Sigmoid colon (tissue), 7 donors: ENCODE measurements around the gene SLC16A13. TPM values are rescaled to one million over a fixed set of nuclear protein-coding genes. Genes with fewer than 3 reads are reported as not detected.

ENCODE experiments used
- DNase-seq: peaks from one replicate; pipeline ENCODE4 v3.0.0-alpha.2; 2019
- H3K27ac ChIP-seq, 4 donors: fragments of 200-600 bp; sonication (generic); one replicate each; pipeline ENCODE4 v1.5.1; 2016 to 2019; ENCODE audit warnings: mild to moderate bottlenecking in 1 of 4
- H3K27me3 ChIP-seq, 3 donors: fragments of 200-600 bp; sonication (generic); one replicate each; pipeline ENCODE4 v1.5.1; 2019; ENCODE audit warnings: mild to moderate bottlenecking in 1 of 3
- H3K36me3 ChIP-seq, 4 donors: fragments of 200-600 bp; sonication (generic); one replicate each; pipeline ENCODE4 v1.5.1; 2016 to 2019
- H3K4me1 ChIP-seq, 4 donors: fragments of 200-600 bp; sonication (generic); one replicate each; pipeline ENCODE4 v1.5.1; 2017 to 2019
- H3K4me3 ChIP-seq, 4 donors: fragments of 200-600 bp; sonication (generic); one replicate each; pipeline ENCODE4 v1.5.1; 2017 to 2019; ENCODE audit warnings: mild to moderate bottlenecking in 2 of 4, moderate library complexity in 1 of 4
- H3K9me3 ChIP-seq, 4 donors: fragments of 200-600 bp in 3 of 4; sonication (generic) in 3 of 4; one replicate each; pipeline versions ENCODE4 v1.5.1 to v1.6.1; 2013 to 2019
- EP300 ChIP-seq, 4 donors: sonication (generic); formaldehyde crosslinking; IDR thresholded peaks; one replicate each; pipeline ENCODE4 v1.6.1; 2017; ENCODE audit warnings: antibody characterized with exemption in 4 of 4
- POLR2A ChIP-seq, 2 donors: fragments of 450-650 bp; IDR thresholded peaks; one replicate each; pipeline ENCODE4 v1.6.1; 2016; ENCODE audit warnings: antibody characterized with exemption in 2 of 2, mild to moderate bottlenecking in 2 of 2, moderate library complexity in 2 of 2
- POLR2AphosphoS5 ChIP-seq, 4 donors: sonication (generic); formaldehyde crosslinking; IDR thresholded peaks; one replicate each; pipeline ENCODE4 v1.6.1; 2017; ENCODE audit warnings: antibody characterized with exemption in 4 of 4
- WGBS, 2 donors: extraction: QIAGEN DNeasy Blood & Tissue Kit; methylation state at CpG; one replicate each; pipeline ENCODE4 v1.1.7; 2013; 5-methylcytosine and 5-hydroxymethylcytosine counted together
- intact Hi-C: fragments of 100-400 bp; cut with DNase I; formaldehyde crosslinking; loops from one replicate; pipeline ENCODE4 v1.15.1; 2023
- polyA plus RNA-seq, 3 donors: library from polyadenylated mRNA; stranded (reverse); fragments of 200-250 nt; gene quantifications; one replicate each; pipeline ENCODE4 v1.2.3, GENCODE V29; 2013
- total RNA-seq, 4 donors: library from RNA; depleted of rRNA; stranded (reverse); fragments of >200 nt; gene quantifications; one replicate each; pipeline ENCODE4 v1.1.0, GENCODE V29; 2016
- TF ChIP-seq, protein P1 (sequence below), 4 experiments: fragments of 450-650 bp in 3 of 4; fragments of 200-600 bp in 1 of 4; IDR thresholded peaks; one replicate each; pipeline ENCODE4 v1.5.1; 2016 to 2019; ENCODE audit warnings: antibody characterized with exemption in 4 of 4, mild to moderate bottlenecking in 3 of 4, moderate library complexity in 2 of 4
- donor health status: healthy with polysubstance abuse.
- donor health status: Bipolar disorder and iron deficiency.
- donor health status: healthy.

The SLC16A13 gene
- total and polyA plus RNA-seq, 7 donors = 0.36 to 7.3 (median 0.66) TPM

DNA sequence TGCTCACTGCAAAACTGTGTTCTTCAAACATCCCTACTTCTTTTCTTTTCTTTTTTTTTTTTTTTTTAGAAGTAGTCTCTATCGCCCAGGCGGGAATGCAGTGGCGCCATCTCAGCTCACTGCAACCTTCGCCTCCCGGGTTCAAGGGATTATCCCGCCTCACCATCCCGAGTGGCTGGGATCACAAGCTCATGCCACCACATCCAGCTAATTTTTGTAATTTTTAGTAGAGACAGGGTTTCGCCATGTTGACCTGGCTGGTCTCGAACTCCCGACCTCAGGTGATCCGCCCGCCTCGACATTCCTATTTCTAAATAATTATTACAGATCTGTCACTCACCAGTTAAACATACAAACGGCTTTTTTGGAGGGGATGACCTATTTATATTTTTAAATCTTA, 24.4 kb upstream of the SLC16A13 start:
- no peaks in the 10 kb centered on the region for H3K27me3 ChIP-seq
- peaks cover 0 to 47% (median 44%) of the 10 kb centered on the region in 4 donors for H3K4me1 ChIP-seq
- peak overlapping the region in 2 of 4 donors; percentile 96 for H3K27ac ChIP-seq
- H3K9me3 ChIP-seq = no peaks in the 10 kb centered on the region
- 17 to 51% methylated on average over 14 of the region's 14 CpGs for WGBS, 2 donors
- no peak for TF ChIP-seq POLR2AphosphoS5 (IDR thresholded peaks at IDR 0.05)
- DNase-seq = no peak
- H3K4me3 ChIP-seq = peak overlapping the region; percentile 75 to 86 (median 86)
- H3K36me3 ChIP-seq = peaks cover 0 to 6% (median 0%) of the 10 kb centered on the region in 4 donors
- intact Hi-C loops = loop anchor here (5.0 kb wide), 1 partner anchor 359 kb away; the partner anchor contains the start of genes C17orf100 and MED31

DNA sequence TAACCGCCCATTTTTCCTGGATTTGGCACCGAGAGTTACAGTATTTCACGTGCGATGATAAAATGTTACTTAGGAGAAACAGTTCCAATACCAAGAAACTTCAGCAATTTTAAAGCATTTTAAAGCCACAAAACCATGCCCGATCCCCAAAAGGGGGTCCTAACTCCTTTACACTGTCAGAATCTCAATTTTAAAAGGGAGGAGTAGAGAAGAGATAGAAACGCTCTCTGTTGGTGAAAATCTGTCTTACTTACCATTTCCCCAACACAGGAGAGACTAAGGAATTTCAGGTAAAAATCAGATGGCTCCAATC, 23.9 kb upstream of the SLC16A13 start:
- intact Hi-C loops = loop anchor here (5.0 kb wide), 1 partner anchor 360 kb away; the partner anchor contains the start of genes C17orf100 and MED31
- H3K4me3 ChIP-seq = peak overlapping the region; percentile 75 to 86 (median 86)
- H3K27me3 ChIP-seq = no peaks in the 10 kb centered on the region
- H3K36me3 ChIP-seq = peaks cover 0 to 11% (median 3%) of the 10 kb centered on the region in 4 donors
- H3K27ac ChIP-seq = peak overlapping the region; percentile 96 to 98 (median 96)
- no peak for DNase-seq
- no peaks in the 10 kb centered on the region for H3K9me3 ChIP-seq
- WGBS, 2 donors = 0% methylated on average over 6 of the region's 6 CpGs
- H3K4me1 ChIP-seq = peaks cover 0 to 50% (median 47%) of the 10 kb centered on the region in 4 donors
- TF ChIP-seq EP300 (IDR thresholded peaks at IDR 0.05) (no peak), POLR2A (IDR thresholded peaks at IDR 0.05) (peak in 1 of 2 donors; percentile 12)

DNA sequence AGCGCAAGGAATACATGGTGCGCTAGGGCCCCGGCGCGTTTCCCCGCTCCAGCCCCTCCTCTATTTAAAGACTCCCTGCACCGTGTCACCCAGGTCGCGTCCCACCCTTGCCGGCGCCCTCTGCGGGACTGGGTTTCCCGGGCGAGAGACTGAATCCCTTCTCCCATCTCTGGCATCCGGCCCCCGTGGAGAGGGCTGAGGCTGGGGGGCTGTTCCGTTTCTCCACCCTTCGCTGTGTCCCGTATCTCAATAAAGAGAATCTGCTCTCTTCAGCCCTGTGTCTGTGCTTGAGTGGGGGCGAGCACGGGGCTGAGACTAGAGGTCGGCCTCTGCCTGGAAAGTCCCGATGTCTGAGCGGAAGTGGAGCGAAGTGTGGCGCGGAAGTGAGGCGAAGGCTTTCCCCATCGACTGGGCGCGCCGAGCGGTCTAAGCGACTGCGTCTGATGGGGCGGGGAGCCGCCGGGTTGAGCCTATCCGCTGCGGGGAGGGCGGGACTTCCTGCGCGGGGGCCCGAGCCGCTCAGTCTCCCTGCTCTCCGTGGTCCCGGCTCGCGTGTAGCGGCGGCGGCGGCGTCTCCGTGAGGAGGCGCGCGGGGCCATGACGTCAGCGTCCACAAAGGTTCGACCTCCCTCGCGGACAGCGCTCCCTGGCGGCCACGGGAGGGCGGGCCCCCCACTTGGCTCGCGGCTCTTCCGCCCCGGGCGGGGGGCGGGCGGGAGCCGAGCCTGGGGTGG, 21.4 kb upstream of the SLC16A13 start:
- peak; percentile 99 for DNase-seq
- intact Hi-C loops = loop anchor here (5.0 kb wide), 1 partner anchor 362 kb away; the partner anchor contains the start of genes C17orf100 and MED31
- Histone ChIP-seq H3K9me3 (no peaks in the 10 kb centered on the region), H3K27ac (peak overlapping the region; percentile 96 to 98 (median 96)), H3K4me3 (peak overlapping the region; percentile 75 to 86 (median 86)), H3K4me1 (peaks cover 0 to 72% (median 67%) of the 10 kb centered on the region in 4 donors), H3K36me3 (peaks cover 0 to 12% (median 5%) of the 10 kb centered on the region in 4 donors), H3K27me3 (no peaks in the 10 kb centered on the region)
- 0 to 1% methylated on average over 75 of the region's 75 CpGs for WGBS, 2 donors
- TF ChIP-seq POLR2A (IDR thresholded peaks at IDR 0.05) (peak; percentile 71 to 92), POLR2AphosphoS5 (IDR thresholded peaks at IDR 0.05) (peak; percentile 91 to 96 (median 96)), EP300 (IDR thresholded peaks at IDR 0.05) (peak in 1 of 4 donors; percentile 30)
- TF ChIP-seq, protein P1, sequence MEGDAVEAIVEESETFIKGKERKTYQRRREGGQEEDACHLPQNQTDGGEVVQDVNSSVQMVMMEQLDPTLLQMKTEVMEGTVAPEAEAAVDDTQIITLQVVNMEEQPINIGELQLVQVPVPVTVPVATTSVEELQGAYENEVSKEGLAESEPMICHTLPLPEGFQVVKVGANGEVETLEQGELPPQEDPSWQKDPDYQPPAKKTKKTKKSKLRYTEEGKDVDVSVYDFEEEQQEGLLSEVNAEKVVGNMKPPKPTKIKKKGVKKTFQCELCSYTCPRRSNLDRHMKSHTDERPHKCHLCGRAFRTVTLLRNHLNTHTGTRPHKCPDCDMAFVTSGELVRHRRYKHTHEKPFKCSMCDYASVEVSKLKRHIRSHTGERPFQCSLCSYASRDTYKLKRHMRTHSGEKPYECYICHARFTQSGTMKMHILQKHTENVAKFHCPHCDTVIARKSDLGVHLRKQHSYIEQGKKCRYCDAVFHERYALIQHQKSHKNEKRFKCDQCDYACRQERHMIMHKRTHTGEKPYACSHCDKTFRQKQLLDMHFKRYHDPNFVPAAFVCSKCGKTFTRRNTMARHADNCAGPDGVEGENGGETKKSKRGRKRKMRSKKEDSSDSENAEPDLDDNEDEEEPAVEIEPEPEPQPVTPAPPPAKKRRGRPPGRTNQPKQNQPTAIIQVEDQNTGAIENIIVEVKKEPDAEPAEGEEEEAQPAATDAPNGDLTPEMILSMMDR (IDR thresholded peaks at IDR 0.05) = peak in 2 of 4 experiments; percentile 35 to 87

DNA sequence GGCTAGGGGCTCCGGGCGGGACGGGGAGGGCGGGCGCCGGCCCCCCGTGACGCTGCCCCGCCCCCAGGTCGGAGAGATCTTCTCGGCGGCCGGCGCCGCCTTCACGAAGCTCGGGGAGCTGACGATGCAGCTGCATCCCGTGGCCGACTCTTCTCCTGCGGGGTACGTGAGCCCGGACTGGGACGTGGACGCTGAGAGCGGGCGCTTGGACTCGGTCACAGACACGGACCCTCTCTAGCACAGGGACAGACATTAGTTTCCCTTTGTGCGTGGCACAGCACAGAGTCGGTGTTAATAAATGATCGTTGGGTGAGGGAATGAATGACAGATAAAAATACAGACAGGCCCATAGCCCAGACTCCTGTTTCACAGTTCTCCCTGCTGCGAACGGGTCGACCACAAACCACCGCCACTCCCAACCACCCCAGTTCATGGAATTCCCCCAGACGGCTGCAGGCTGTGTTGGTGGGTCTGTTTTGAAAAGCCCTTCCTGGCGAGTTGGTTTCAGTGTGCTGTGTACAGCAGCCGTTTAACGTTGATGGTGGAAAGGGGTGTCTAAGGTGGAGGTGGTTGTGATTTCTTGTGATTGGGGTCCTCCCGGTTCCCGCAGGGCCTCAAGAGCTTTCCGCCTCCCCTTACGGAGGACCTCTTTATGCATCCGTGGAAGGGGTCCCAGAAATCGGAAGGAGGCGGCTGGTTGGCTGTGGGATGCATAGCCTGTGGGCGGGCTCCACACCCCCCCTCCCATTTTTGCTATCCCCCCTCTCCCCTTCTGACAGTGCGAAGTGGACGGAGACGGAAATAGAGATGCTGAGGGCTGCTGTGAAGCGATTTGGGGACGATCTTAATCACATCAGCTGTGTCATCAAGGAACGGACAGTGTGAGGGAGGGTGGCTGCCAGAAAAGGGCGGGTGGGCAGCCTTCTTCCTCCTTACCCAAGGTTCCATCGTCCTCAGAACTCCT, 20.5 kb upstream of the SLC16A13 start:
- peak overlapping the region; percentile 96 to 98 (median 96) for H3K27ac ChIP-seq
- intact Hi-C loops = loop anchor here (5.0 kb wide), 1 partner anchor 363 kb away; the partner anchor contains the start of genes C17orf100 and MED31
- 12 to 20% methylated on average over 56 of the region's 56 CpGs for WGBS, 2 donors
- TF ChIP-seq EP300 (IDR thresholded peaks at IDR 0.05) (no peak), POLR2A (IDR thresholded peaks at IDR 0.05) (peak; percentile 65), POLR2AphosphoS5 (IDR thresholded peaks at IDR 0.05) (peak; percentile 85 to 92 (median 88))
- TF ChIP-seq, protein P1 (IDR thresholded peaks at IDR 0.05) = no peak
- no peaks in the 10 kb centered on the region for H3K27me3 ChIP-seq
- H3K4me3 ChIP-seq = peak overlapping the region; percentile 75 to 86 (median 86)
- peaks cover 0 to 74% (median 62%) of the 10 kb centered on the region in 4 donors for H3K4me1 ChIP-seq
- no peaks in the 10 kb centered on the region for H3K9me3 ChIP-seq
- DNase-seq = no peak
- peaks cover 0 to 12% (median 5%) of the 10 kb centered on the region in 4 donors for H3K36me3 ChIP-seq

DNA sequence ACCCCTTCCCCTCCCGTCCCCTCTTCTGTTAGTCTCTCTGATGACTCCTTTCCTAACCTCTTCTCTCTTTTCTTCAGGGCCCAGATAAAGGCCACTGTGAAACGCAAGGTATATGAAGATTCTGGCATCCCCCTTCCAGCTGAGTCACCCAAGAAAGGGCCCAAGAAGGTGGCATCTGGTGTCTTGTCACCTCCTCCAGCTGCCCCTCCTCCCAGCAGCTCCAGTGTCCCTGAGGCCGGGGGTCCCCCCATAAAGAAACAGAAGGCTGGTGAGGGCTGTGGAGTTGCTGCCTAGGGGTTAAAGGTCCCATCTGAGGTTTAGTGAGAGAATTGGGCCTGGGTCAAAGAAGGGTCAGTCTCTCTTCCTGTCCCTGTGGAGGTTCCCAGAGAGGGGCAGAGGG, 19.4 kb upstream of the SLC16A13 start:
- no peaks in the 10 kb centered on the region for H3K9me3 ChIP-seq
- peaks cover 0 to 12% (median 5%) of the 10 kb centered on the region in 4 donors for H3K36me3 ChIP-seq
- H3K27ac ChIP-seq = peak overlapping the region; percentile 88 to 98 (median 96)
- H3K4me3 ChIP-seq = no peak overlapping the region
- intact Hi-C loops = no loop called here
- no peak for TF ChIP-seq POLR2AphosphoS5 (IDR thresholded peaks at IDR 0.05)
- TF ChIP-seq EP300 (IDR thresholded peaks at IDR 0.05) = no peak
- TF ChIP-seq, protein P1 (IDR thresholded peaks at IDR 0.05) = no peak
- no peak for TF ChIP-seq POLR2A (IDR thresholded peaks at IDR 0.05)
- DNase-seq = no peak
- peaks cover 0 to 64% (median 55%) of the 10 kb centered on the region in 4 donors for H3K4me1 ChIP-seq
- peaks cover 0 to 2% (median 0%) of the 10 kb centered on the region in 3 donors for H3K27me3 ChIP-seq
- 84 to 92% methylated on average over 3 of the region's 3 CpGs for WGBS, 2 donors
